ENCODE results near the gene KCNIP1. TPM values are rescaled to one million over a fixed set of nuclear protein-coding genes. Genes with fewer than 3 reads are reported as not detected.

The KCNIP1 gene
- total and polyA plus RNA-seq, 9 of the 15 experiments (the other 6 are each of a cell fraction or from before 2014, with no cell fraction given) = not detected

DNA sequence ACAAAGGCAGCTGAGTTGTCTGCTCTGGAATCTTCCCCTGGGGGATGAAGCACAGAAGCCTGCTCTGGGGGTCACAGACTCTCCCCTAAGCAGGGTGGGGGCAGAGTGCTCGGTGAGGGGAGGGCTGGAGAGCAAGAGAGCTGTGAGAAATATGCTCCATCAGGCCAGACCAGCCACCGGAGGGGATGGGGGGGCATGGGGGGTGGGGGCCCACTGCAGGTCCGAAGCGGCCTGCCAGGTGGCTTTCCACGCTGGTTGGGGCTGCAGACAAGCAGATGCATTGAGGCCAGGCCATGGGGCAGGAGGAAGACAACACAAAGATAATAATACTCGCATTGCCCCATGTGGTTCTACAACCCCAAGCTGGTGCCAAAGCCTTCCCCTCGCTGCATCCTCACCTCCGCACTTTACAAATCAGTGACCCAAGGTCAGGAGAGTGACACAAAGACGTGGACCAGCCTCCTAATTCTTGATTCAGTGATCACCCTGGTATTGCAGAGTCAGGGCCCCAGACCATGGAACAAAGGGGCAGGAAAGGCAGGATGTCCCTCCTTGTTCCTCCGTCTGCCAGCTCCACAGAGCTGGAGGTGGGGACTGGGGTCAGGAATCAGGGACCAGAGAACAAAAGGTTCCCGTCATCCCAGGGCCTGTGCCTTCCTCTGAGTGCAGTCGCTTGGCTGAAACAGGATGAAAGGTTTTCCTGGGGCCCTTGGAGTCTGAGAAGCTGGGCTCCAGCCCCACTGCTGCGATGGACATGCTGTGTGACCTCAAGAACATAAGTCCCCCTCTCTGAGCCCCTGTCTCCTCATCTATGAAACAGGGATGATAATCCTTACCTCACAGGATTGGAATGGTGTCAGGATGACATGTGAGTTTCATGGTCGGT is 242.5 kb downstream of the KCNIP1 start:
- Histone ChIP-seq H3K36me3 (ENCODE audit: control insufficient read depth, insufficient read depth, low read length) (no peaks in the 10 kb centered on the region), H3K4me1 (replicated peaks in 1 of 2; ENCODE audit: control insufficient read depth in 2 of 2, insufficient read depth in 2 of 2, low read length in 2 of 2) (peaks cover 0 to 9% of the 10 kb centered on the region in 2 experiments; a peak in 2 of 5 replicates), H3K4me2 (ENCODE audit: insufficient read depth, low read length) (no peak overlapping the region), H3K27ac (ENCODE audit: extremely low read depth, low read depth, low read length) (no peak overlapping the region), H3K9me3 (replicated peaks; ENCODE audit: control insufficient read depth, insufficient read depth, low read depth, low read length) (no peaks in the 10 kb centered on the region), H3K27me3 (ENCODE audit: control insufficient read depth in 2 of 2, insufficient read depth in 2 of 2, low read length in 2 of 2) (peaks cover 2 to 23% of the 10 kb centered on the region in 2 experiments; a peak in 3 of 5 replicates), H3K4me3 (no peak overlapping the region), H2AFZ (ENCODE audit: low read depth, low read length) (no peak overlapping the region), H3K9ac (ENCODE audit: insufficient read depth in 1 of 2, low read depth in 2 of 2, low read length in 2 of 2) (no peak overlapping the region), H3K79me2 (ENCODE audit: control insufficient read depth, insufficient read depth, low read length) (no peaks in the 10 kb centered on the region), H3K9me1 (ENCODE audit: control insufficient read depth, insufficient read depth, low read length) (no peaks in the 10 kb centered on the region), H4K20me1 (replicated peaks; ENCODE audit: control insufficient read depth, insufficient read depth, low read length) (no peaks in the 10 kb centered on the region; the same call in 1 of the 2 replicates)
- CTCF ChIA-PET (ENCODE audit: low intra/inter-chr PET ratio) = no interaction called here
- intact Hi-C loops (cut with micrococcal nuclease) = loop anchor here (10.0 kb wide), 1 partner anchor 418 kb away; no protein-coding TSS in a partner anchor
- in situ Hi-C loops (cut with MboI) = loop anchor here (10.0 kb wide), 1 partner anchor 588 kb away; no protein-coding TSS in a partner anchor
- POLR2A ChIA-PET = no interaction called here
- under 1% methylated on average over 11 of the region's 14 CpGs for WGBS (ENCODE audit: insufficient coverage, low coverage, missing lambda C conversion rate)
- no peak for ATAC-seq
- no peak for FAIRE-seq
- no TSS peak for BruUV-seq (replicated peaks)
- no peak for DNase-seq (ENCODE audit: extremely low read depth in 1 of 4, low spot score in 3 of 4)
- TF ChIP-seq CBX1 (IDR thresholded peaks at IDR 0.05; ENCODE audit: low read depth) = no peak
- TF ChIP-seq TSC22D4 (tag; IDR thresholded peaks at IDR 0.05) = no peak
- TF ChIP-seq TAF9B (IDR thresholded peaks at IDR 0.05; ENCODE audit: partially characterized antibody) = no peak
- TF ChIP-seq, protein P1, sequence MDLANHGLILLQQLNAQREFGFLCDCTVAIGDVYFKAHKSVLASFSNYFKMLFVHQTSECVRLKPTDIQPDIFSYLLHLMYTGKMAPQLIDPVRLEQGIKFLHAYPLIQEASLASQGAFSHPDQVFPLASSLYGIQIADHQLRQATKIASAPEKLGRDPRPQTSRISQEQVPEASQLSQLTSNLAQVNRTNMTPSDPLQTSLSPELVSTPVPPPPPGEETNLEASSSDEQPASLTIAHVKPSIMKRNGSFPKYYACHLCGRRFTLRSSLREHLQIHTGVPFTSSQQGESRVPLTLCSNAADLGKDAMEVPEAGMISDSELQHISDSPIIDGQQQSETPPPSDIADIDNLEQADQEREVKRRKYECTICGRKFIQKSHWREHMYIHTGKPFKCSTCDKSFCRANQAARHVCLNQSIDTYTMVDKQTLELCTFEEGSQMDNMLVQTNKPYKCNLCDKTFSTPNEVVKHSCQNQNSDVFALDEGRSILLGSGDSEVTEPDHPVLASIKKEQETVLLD (IDR thresholded peaks at IDR 0.05) = no peak
- TF ChIP-seq ZFP30 (CRISPR knock-in tag; IDR thresholded peaks at IDR 0.05; ENCODE audit: borderline replicate concordance) = no peak
- TF ChIP-seq, protein P2, sequence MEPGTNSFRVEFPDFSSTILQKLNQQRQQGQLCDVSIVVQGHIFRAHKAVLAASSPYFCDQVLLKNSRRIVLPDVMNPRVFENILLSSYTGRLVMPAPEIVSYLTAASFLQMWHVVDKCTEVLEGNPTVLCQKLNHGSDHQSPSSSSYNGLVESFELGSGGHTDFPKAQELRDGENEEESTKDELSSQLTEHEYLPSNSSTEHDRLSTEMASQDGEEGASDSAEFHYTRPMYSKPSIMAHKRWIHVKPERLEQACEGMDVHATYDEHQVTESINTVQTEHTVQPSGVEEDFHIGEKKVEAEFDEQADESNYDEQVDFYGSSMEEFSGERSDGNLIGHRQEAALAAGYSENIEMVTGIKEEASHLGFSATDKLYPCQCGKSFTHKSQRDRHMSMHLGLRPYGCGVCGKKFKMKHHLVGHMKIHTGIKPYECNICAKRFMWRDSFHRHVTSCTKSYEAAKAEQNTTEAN (CRISPR knock-in tag; IDR thresholded peaks at IDR 0.05) = no peak
- no peak for TF ChIP-seq TBL1XR1 (IDR thresholded peaks at IDR 0.05; ENCODE audit: low read length in 2 of 2)
- TF ChIP-seq POLR2H (tag; IDR thresholded peaks at IDR 0.05; ENCODE audit: low read depth) = no peak
- no peak for TF ChIP-seq TCFL5 (CRISPR knock-in tag; conservative IDR thresholded peaks at IDR 0.05)
- no peak for TF ChIP-seq XRCC4 (IDR thresholded peaks at IDR 0.05; ENCODE audit: extremely low read depth, insufficient read depth, insufficient read length)
- no peak for TF ChIP-seq IFI16 (CRISPR knock-in tag; IDR thresholded peaks at IDR 0.05)
- TF ChIP-seq L3MBTL2 (IDR thresholded peaks at IDR 0.05) = no peak
- TF ChIP-seq MYBL2 (IDR thresholded peaks at IDR 0.05; ENCODE audit: low read depth) = no peak
- no peak for TF ChIP-seq MYBL2 (CRISPR knock-in tag; IDR thresholded peaks at IDR 0.05; ENCODE audit: borderline replicate concordance)
